WTC11 (cell line): ENCODE measurements around the gene MEP1B. TPM values are rescaled to one million over a fixed set of nuclear protein-coding genes. Genes with fewer than 3 reads are reported as not detected.

Source experiments
- ATAC-seq: fragments of 200-7000 bp; cut with Tn5 transposase; 2 replicates; pipeline ENCODE4 v1.10.0; 2021; ENCODE audit warnings: mild to moderate bottlenecking, moderate library complexity
- CTCF ChIA-PET: fragments of 300-600 bp; sonication (Branson Sonifier 250); formaldehyde crosslinking; loops from one replicate; lab custom pipeline; 2021; ENCODE audit warnings: antibody characterized with exemption; lab: Charles Lee
- POLR2A ChIA-PET: fragments of 350-600 bp; sonication (Branson Sonifier 250); formaldehyde crosslinking; loops from one replicate; lab custom pipeline; 2021; ENCODE audit warnings: antibody characterized with exemption; lab: Charles Lee
- DNase-seq: peaks from one replicate; pipeline ENCODE4 v3.0.0; 2021; ENCODE audit warnings: low spot score
- H3K27ac Mint-ChIP-seq: 2 replicates; pipeline ENCODE4 v1.8.0; 2021; ENCODE audit warnings: mixed read lengths
- H3K27me3 Mint-ChIP-seq: 2 replicates; pipeline ENCODE4 v1.8.0; 2021; ENCODE audit warnings: low read depth, mild to moderate bottlenecking, moderate library complexity, mixed read lengths
- H3K36me3 Mint-ChIP-seq: 2 replicates; pipeline ENCODE4 v1.8.0; 2021; ENCODE audit warnings: mixed read lengths
- H3K4me1 Mint-ChIP-seq: 2 replicates; pipeline ENCODE4 v1.8.0; 2022; ENCODE audit warnings: mixed read lengths
- H3K4me3 Mint-ChIP-seq: 2 replicates; pipeline ENCODE4 v1.8.0; 2021; ENCODE audit warnings: mild to moderate bottlenecking, moderate library complexity, mixed read lengths
- H3K9me3 Mint-ChIP-seq: 2 replicates; pipeline ENCODE4 v1.8.0; 2021; ENCODE audit warnings: mixed read lengths
- ATF1 ChIP-seq: sonication (generic); formaldehyde crosslinking; IDR thresholded peaks from 2 replicates; pipeline ENCODE4 v1.8.1; 2023; ENCODE audit warnings: mild to moderate bottlenecking, moderate library complexity, missing genetic modification reagents
- ESRRA ChIP-seq: sonication (generic); formaldehyde crosslinking; IDR thresholded peaks from 2 replicates; pipeline ENCODE4 v1.8.1; 2022; ENCODE audit warnings: mild to moderate bottlenecking, missing genetic modification reagents, borderline replicate concordance
- HMGA2 ChIP-seq: fragments of 250-450 bp; sonication (Bioruptor Pico); IDR thresholded peaks from 2 replicates; pipeline ENCODE4 v1.4.0; 2021; ENCODE audit warnings: mild to moderate bottlenecking, moderate library complexity
- RORB ChIP-seq: fragments of 250-450 bp; sonication (Bioruptor Pico); IDR thresholded peaks from 2 replicates; pipeline ENCODE4 v1.9.0; 2021; ENCODE audit warnings: mild to moderate bottlenecking
- SOX15 ChIP-seq: fragments of 250-450 bp; sonication (Bioruptor Pico); IDR thresholded peaks from 2 replicates; pipeline ENCODE4 v1.9.0; 2021; ENCODE audit warnings: mild to moderate bottlenecking
- ZNF396 ChIP-seq: fragments of 250-450 bp; sonication (Bioruptor Pico); IDR thresholded peaks from 2 replicates; pipeline ENCODE4 v1.8.0; 2021; ENCODE audit warnings: mild to moderate bottlenecking, moderate library complexity, borderline replicate concordance
- total RNA-seq: library from RNA; stranded (reverse); gene quantifications from 3 replicates; pipeline ENCODE4 v1.2.3, GENCODE V29; 2021
- TF ChIP-seq, protein P1 (sequence below): sonication (generic); formaldehyde crosslinking; IDR thresholded peaks from 2 replicates; pipeline ENCODE4 v1.8.0; 2022; ENCODE audit warnings: mild to moderate bottlenecking, missing genetic modification reagents
- TF ChIP-seq, protein P2 (sequence below): sonication (generic); formaldehyde crosslinking; IDR thresholded peaks from 2 replicates; pipeline ENCODE4 v1.8.1; 2023; ENCODE audit warnings: mild to moderate bottlenecking, moderate library complexity, missing genetic modification reagents
- TF ChIP-seq, protein P3 (sequence below): sonication (generic); formaldehyde crosslinking; IDR thresholded peaks from 2 replicates; pipeline ENCODE4 v1.8.1; 2023; ENCODE audit warnings: mild to moderate bottlenecking, missing genetic modification reagents, borderline replicate concordance
- TF ChIP-seq, protein P4 (sequence below): sonication (generic); formaldehyde crosslinking; IDR thresholded peaks from 2 replicates; pipeline ENCODE4 v1.8.1; 2022; ENCODE audit warnings: missing genetic modification reagents, borderline replicate concordance
- TF ChIP-seq, protein P5 (sequence below): sonication (generic); formaldehyde crosslinking; IDR thresholded peaks from 2 replicates; pipeline ENCODE4 v1.8.0; 2023; ENCODE audit warnings: missing genetic modification reagents
- TF ChIP-seq, protein P6 (sequence below): sonication (generic); formaldehyde crosslinking; IDR thresholded peaks from 2 replicates; pipeline ENCODE4 v1.8.0; 2022; ENCODE audit warnings: mild to moderate bottlenecking, missing genetic modification reagents
- TF ChIP-seq, protein P7 (sequence below): sonication (generic); formaldehyde crosslinking; IDR thresholded peaks from 2 replicates; pipeline ENCODE4 v1.8.1; 2022; ENCODE audit warnings: mild to moderate bottlenecking, moderate library complexity, missing genetic modification reagents
- TF ChIP-seq, protein P8 (sequence below): fragments of 250-450 bp; sonication (Bioruptor Pico); conservative IDR thresholded peaks from 2 replicates; pipeline ENCODE4 v1.9.0; 2021; ENCODE audit warnings: mild to moderate bottlenecking
- TF ChIP-seq, protein P9 (sequence below): fragments of 250-450 bp; sonication (Bioruptor Pico); IDR thresholded peaks from 2 replicates; pipeline ENCODE4 v2.1.2; 2022; ENCODE audit warnings: mild to moderate bottlenecking, moderate library complexity
- TF ChIP-seq, protein P10 (sequence below): sonication (generic); formaldehyde crosslinking; IDR thresholded peaks from 2 replicates; pipeline ENCODE4 v1.8.1; 2022; ENCODE audit warnings: low read depth, missing genetic modification reagents, borderline replicate concordance

MEP1B gene
- total RNA-seq, 1 experiment from 2014 or later: not detected

DNA sequence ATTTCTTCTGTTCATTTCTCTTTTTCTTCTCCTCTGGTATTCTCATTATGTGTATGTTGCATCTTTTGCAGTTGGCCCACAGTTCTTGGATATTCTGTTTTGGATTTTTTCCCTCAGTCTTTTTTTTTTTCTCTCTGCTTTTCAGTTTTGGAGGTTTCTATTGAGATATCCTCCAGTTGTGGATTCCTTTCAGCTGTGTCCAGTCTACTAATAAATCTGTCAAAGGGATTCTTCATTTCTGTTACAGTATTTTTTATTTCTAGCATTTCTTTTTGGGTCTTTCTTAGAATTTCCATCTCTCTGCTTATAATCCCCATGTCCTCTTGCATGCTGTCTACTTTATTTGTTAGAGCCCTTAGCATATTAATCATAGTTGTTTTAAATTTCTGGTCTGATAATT, 6.3 kb upstream of the MEP1B start:
- Mint-ChIP-seq H3K9me3 (peaks cover 16% of the 10 kb centered on the region), H3K27ac (no peak overlapping the region), H3K36me3 (no peaks in the 10 kb centered on the region), H3K27me3 (no peaks in the 10 kb centered on the region; the same call in 1 of the 2 replicates), H3K4me3 (no peak overlapping the region), H3K4me1 (no peaks in the 10 kb centered on the region)
- TF ChIP-seq, protein P1, sequence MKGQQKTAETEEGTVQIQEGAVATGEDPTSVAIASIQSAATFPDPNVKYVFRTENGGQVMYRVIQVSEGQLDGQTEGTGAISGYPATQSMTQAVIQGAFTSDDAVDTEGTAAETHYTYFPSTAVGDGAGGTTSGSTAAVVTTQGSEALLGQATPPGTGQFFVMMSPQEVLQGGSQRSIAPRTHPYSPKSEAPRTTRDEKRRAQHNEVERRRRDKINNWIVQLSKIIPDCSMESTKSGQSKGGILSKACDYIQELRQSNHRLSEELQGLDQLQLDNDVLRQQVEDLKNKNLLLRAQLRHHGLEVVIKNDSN: no peak
- TF ChIP-seq, protein P2, sequence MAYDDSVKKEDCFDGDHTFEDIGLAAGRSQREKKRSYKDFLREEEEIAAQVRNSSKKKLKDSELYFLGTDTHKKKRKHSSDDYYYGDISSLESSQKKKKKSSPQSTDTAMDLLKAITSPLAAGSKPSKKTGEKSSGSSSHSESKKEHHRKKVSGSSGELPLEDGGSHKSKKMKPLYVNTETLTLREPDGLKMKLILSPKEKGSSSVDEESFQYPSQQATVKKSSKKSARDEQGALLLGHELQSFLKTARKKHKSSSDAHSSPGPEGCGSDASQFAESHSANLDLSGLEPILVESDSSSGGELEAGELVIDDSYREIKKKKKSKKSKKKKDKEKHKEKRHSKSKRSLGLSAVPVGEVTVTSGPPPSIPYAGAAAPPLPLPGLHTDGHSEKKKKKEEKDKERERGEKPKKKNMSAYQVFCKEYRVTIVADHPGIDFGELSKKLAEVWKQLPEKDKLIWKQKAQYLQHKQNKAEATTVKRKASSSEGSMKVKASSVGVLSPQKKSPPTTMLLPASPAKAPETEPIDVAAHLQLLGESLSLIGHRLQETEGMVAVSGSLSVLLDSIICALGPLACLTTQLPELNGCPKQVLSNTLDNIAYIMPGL (CRISPR knock-in tag): no peak
- no peak for TF ChIP-seq HMGA2 (CRISPR knock-in tag)
- TF ChIP-seq, protein P3, sequence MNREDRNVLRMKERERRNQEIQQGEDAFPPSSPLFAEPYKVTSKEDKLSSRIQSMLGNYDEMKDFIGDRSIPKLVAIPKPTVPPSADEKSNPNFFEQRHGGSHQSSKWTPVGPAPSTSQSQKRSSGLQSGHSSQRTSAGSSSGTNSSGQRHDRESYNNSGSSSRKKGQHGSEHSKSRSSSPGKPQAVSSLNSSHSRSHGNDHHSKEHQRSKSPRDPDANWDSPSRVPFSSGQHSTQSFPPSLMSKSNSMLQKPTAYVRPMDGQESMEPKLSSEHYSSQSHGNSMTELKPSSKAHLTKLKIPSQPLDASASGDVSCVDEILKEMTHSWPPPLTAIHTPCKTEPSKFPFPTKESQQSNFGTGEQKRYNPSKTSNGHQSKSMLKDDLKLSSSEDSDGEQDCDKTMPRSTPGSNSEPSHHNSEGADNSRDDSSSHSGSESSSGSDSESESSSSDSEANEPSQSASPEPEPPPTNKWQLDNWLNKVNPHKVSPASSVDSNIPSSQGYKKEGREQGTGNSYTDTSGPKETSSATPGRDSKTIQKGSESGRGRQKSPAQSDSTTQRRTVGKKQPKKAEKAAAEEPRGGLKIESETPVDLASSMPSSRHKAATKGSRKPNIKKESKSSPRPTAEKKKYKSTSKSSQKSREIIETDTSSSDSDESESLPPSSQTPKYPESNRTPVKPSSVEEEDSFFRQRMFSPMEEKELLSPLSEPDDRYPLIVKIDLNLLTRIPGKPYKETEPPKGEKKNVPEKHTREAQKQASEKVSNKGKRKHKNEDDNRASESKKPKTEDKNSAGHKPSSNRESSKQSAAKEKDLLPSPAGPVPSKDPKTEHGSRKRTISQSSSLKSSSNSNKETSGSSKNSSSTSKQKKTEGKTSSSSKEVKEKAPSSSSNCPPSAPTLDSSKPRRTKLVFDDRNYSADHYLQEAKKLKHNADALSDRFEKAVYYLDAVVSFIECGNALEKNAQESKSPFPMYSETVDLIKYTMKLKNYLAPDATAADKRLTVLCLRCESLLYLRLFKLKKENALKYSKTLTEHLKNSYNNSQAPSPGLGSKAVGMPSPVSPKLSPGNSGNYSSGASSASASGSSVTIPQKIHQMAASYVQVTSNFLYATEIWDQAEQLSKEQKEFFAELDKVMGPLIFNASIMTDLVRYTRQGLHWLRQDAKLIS: no peak
- TF ChIP-seq, protein P4, sequence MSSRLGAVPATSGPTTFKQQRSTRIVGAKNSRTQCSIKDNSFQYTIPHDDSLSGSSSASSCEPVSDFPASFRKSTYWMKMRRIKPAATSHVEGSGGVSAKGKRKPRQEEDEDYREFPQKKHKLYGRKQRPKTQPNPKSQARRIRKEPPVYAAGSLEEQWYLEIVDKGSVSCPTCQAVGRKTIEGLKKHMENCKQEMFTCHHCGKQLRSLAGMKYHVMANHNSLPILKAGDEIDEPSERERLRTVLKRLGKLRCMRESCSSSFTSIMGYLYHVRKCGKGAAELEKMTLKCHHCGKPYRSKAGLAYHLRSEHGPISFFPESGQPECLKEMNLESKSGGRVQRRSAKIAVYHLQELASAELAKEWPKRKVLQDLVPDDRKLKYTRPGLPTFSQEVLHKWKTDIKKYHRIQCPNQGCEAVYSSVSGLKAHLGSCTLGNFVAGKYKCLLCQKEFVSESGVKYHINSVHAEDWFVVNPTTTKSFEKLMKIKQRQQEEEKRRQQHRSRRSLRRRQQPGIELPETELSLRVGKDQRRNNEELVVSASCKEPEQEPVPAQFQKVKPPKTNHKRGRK (CRISPR knock-in tag): no peak
- TF ChIP-seq, protein P5, sequence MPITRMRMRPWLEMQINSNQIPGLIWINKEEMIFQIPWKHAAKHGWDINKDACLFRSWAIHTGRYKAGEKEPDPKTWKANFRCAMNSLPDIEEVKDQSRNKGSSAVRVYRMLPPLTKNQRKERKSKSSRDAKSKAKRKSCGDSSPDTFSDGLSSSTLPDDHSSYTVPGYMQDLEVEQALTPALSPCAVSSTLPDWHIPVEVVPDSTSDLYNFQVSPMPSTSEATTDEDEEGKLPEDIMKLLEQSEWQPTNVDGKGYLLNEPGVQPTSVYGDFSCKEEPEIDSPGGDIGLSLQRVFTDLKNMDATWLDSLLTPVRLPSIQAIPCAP (CRISPR knock-in tag): no peak
- no peak for TF ChIP-seq ESRRA (CRISPR knock-in tag)
- no peak for TF ChIP-seq SOX15 (CRISPR knock-in tag)
- TF ChIP-seq, protein P6, sequence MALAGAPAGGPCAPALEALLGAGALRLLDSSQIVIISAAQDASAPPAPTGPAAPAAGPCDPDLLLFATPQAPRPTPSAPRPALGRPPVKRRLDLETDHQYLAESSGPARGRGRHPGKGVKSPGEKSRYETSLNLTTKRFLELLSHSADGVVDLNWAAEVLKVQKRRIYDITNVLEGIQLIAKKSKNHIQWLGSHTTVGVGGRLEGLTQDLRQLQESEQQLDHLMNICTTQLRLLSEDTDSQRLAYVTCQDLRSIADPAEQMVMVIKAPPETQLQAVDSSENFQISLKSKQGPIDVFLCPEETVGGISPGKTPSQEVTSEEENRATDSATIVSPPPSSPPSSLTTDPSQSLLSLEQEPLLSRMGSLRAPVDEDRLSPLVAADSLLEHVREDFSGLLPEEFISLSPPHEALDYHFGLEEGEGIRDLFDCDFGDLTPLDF (CRISPR knock-in tag): no peak
- no peak for TF ChIP-seq ZNF396 (CRISPR knock-in tag)
- TF ChIP-seq, protein P7, sequence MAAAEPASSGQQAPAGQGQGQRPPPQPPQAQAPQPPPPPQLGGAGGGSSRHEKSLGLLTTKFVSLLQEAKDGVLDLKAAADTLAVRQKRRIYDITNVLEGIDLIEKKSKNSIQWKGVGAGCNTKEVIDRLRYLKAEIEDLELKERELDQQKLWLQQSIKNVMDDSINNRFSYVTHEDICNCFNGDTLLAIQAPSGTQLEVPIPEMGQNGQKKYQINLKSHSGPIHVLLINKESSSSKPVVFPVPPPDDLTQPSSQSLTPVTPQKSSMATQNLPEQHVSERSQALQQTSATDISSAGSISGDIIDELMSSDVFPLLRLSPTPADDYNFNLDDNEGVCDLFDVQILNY: no peak
- no peak for TF ChIP-seq ATF1 (CRISPR knock-in tag)
- TF ChIP-seq, protein P8, sequence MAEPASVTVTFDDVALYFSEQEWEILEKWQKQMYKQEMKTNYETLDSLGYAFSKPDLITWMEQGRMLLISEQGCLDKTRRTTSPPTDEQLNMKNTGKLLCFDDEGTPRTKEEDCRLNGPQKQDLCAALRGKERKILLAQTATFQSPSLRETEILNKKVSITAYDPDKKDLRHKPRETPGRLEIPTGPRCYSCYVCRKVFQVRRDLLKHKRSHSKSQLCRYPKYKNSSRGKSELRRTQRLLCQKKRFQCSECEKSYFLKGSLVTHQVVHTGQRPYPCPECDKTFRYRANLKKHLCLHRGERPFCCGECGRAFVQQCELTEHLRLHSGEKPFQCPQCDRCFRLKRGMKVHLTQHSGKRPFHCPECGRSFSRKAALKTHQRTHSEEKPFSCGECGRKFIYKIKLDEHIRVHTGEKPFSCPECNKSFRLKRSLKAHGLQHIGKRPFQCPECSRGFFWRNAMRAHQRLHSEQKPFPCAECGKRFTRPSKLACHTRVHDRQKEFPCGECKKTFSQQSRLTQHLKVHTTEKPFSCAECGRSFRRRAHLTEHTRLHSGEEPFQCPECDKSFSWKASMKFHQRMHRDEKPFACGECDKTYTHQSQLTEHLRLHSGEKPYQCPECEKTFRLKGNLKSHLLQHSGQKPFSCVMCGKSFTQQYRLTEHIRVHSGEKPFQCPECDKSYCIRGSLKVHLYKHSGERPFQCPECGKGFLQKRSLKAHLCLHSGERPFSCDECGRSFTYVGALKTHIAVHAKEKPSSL (CRISPR knock-in tag): no peak
- no peak for TF ChIP-seq RORB
- TF ChIP-seq, protein P9, sequence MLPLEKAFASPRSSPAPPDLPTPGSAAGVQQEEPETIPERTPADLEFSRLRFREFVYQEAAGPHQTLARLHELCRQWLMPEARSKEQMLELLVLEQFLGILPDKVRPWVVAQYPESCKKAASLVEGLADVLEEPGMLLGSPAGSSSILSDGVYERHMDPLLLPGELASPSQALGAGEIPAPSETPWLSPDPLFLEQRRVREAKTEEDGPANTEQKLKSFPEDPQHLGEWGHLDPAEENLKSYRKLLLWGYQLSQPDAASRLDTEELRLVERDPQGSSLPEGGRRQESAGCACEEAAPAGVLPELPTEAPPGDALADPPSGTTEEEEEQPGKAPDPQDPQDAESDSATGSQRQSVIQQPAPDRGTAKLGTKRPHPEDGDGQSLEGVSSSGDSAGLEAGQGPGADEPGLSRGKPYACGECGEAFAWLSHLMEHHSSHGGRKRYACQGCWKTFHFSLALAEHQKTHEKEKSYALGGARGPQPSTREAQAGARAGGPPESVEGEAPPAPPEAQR (CRISPR knock-in tag): no peak
- TF ChIP-seq, protein P10, sequence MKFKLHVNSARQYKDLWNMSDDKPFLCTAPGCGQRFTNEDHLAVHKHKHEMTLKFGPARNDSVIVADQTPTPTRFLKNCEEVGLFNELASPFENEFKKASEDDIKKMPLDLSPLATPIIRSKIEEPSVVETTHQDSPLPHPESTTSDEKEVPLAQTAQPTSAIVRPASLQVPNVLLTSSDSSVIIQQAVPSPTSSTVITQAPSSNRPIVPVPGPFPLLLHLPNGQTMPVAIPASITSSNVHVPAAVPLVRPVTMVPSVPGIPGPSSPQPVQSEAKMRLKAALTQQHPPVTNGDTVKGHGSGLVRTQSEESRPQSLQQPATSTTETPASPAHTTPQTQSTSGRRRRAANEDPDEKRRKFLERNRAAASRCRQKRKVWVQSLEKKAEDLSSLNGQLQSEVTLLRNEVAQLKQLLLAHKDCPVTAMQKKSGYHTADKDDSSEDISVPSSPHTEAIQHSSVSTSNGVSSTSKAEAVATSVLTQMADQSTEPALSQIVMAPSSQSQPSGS (CRISPR knock-in tag): no peak
- no peak for DNase-seq
- POLR2A ChIA-PET: no interaction called here
- ATAC-seq: no peak
- CTCF ChIA-PET: no interaction called here
